AG09309 (cell line): Measurements from ENCODE around the gene MYO1D.

Experiments used
- DNase-seq: peaks from one replicate; pipeline ENCODE4 v3.0.0-alpha.2; 2010; ENCODE audit warnings: low read depth
- H3K4me3 ChIP-seq: 2 replicates; pipeline ENCODE4 v1.5.1; 2011; ENCODE audit warnings: mild to moderate bottlenecking, low read depth, low read length, moderate library complexity; ENCODE audit not compliant: control insufficient read depth
- TF ChIP-seq, protein P1 (sequence below): IDR thresholded peaks from 2 replicates; pipeline ENCODE4 v1.5.1; 2011; ENCODE audit warnings: mild to moderate bottlenecking, low read depth, low read length, inconsistent platforms; ENCODE audit not compliant: insufficient read depth, control insufficient read depth; ENCODE audit errors: missing control alignments

Gene MYO1D

DNA sequence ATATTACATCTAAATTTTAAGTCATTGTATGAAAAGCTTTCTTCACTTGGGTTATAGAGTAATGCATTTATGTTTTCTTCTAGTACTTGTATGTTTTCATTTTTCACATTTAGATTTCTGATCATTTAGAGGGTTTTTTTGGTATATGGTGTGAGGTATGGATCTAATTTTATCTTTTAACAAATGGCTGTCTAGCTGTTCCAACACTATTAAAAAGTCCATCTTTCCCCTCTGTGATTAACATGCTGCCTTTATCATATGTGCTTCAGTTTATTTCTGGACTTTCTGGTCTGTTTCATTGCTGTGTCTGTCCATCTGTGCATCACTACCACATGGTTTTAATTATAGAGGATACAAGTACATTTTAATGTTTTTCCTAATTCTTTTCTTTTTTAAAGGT is 163.8 kb downstream of the MYO1D start:
- no peak for DNase-seq
- H3K4me3 ChIP-seq: no peak overlapping the region
- TF ChIP-seq, protein P1, sequence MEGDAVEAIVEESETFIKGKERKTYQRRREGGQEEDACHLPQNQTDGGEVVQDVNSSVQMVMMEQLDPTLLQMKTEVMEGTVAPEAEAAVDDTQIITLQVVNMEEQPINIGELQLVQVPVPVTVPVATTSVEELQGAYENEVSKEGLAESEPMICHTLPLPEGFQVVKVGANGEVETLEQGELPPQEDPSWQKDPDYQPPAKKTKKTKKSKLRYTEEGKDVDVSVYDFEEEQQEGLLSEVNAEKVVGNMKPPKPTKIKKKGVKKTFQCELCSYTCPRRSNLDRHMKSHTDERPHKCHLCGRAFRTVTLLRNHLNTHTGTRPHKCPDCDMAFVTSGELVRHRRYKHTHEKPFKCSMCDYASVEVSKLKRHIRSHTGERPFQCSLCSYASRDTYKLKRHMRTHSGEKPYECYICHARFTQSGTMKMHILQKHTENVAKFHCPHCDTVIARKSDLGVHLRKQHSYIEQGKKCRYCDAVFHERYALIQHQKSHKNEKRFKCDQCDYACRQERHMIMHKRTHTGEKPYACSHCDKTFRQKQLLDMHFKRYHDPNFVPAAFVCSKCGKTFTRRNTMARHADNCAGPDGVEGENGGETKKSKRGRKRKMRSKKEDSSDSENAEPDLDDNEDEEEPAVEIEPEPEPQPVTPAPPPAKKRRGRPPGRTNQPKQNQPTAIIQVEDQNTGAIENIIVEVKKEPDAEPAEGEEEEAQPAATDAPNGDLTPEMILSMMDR: no peak

DNA sequence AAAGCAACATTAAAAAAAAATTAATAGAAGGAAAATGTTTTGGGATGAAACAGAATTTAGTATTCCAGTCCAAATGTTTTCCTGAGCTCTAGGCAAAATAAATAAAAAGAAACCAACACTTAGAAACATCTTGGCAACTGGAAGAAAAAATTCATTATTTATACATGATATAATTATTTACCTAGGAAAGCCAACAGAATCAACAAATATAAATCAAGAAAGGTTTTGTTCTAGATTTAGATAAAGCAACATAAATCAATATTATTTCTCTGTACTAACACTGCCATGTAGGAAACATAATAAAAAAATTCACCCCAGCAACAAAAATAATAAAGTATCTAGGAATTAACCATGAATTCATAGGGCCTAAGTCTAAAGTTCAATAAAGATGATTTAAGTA is 167.4 kb downstream of the MYO1D start:
- no peak for DNase-seq
- H3K4me3 ChIP-seq: no peak overlapping the region
- TF ChIP-seq, protein P1: no peak

DNA sequence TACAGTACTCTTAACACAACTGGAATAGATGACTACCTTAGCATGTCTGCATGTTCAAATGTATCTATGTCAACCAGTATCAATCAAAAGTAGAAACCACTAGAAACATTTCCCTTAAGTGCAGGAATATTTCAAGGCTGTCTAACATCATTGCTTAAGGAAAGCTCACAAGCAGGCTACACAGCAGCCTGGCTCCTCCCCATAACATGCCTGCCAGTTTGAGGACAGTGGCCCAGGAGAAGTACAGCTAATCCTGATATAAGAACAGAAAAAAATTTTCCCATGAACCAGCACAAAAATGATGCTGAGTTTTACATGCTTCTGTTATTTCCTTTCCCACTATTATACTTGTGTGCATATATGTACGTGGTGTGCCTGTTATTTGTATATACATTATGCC is 175.1 kb downstream of the MYO1D start:
- no peak for DNase-seq
- TF ChIP-seq, protein P1: no peak
- no peak overlapping the region for H3K4me3 ChIP-seq

DNA sequence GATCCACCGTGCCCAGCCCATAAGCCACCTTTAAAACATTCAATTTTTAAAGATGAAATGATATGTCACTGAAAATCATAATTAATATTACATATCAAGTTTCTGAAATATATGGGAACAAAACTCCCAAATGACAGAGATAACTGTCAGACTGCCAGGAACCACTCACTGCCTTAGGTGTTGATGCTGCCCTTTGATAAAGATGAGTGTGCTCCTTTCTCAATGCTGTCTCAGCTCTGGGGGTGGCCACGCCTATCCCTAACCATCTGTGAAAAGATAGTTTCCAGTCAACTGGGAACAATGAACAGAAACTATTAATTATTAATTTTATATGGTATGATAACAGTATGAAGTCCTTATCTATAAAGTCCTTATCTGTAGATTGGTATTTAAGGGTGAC is 177.7 kb downstream of the MYO1D start:
- TF ChIP-seq, protein P1: no peak
- DNase-seq: no peak
- H3K4me3 ChIP-seq: no peak overlapping the region

DNA sequence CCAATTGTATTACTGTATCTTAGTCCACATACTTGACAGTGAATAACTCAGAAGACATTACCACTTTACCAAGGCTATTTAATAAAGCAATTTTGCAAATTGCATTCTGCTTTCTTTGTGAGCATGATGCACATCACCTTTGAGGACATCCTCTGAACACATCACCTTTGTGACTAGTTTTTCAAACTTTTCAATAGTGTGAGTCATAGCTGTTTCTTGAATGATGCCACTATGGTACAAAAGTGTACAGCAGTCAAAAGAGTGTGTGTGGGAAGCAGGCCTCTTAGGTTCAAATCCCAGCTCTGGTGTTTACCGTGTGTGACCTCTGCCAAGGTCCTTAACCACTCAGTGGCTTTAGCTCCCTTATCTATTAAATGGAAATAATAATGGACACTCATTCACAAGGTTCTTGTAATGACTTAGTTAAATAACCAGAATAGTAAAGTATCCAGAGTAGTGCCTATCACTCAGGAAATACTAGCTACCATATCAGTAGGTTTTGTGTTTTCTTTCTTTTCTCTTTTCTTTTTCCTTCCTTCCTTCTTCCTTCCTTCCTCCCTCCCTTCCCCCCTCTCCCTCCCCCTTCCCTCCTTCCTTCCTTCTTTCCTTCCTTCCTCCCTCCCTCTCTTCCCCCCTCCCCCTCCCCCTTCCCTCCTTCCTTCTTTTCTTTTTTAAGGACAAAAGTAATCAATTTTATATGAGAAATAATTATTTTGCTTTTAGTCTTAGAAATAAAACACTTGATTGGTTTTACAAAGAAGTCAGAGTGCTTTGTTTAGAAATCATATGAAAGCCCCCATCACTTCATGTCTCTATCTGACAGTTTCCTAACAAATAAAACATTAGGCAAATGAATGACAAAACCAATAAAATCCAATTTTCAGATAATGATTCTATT is 178.9 kb downstream of the MYO1D start:
- DNase-seq: no peak
- H3K4me3 ChIP-seq: no peak overlapping the region
- TF ChIP-seq, protein P1: no peak

DNA sequence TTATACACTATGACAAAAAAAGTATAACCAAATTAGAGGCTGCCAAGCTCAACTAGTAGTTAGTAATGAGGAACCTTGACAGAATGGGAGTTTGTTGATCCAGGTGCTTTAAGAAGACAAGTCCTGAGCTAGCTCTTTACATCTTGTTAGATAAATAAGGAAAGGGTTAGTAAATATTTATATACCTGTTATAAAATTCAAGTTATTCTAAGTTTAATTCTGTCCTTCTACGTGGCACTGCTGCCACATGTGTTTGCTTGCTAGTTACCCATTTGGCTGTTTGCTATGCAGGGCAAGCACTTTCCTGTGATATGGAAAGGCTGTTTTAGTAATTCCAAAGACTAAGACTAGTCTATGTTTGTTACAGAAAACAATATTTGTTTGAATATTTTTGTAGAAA is 180.5 kb downstream of the MYO1D start:
- no peak for DNase-seq
- H3K4me3 ChIP-seq: no peak overlapping the region
- TF ChIP-seq, protein P1: no peak
